NCI-H510A treated with DMSO at 0.1 percent for 48 hours (cell line): Measurements from ENCODE around the gene DGKQ.
"Not testable (repeated sequence)": the region's sequence is repeated elsewhere in the genome, so short reads cannot be mapped to it uniquely, and the experiment has no call there.

ENCODE experiments used
- DNase-seq: peaks from one replicate; lab custom pipeline; 2025; lab: John Stamatoyannopoulos, UW

The DGKQ gene

GRCh38 chr4:993111-994029 is 20.0 kb upstream of the DGKQ start, which contains the start of gene SLC26A1:
SLC26A1 (minus strand) TSS chr4:993404; CDS start chr4:991703, 1,701 bp downstream.
- no peak for DNase-seq

- DNase-seq = no peak
Measured at GRCh38 chr4:992297-993110, 19.1 kb upstream of the DGKQ start.

GRCh38 chr4:991451-992296 is 18.3 kb upstream of the DGKQ start:
- no peak for DNase-seq

- no peak for DNase-seq
Measured at GRCh38 chr4:990746-991367, 17.5 kb upstream of the DGKQ start.

- DNase-seq = no peak
Measured at GRCh38 chr4:989722-990471, 16.5 kb upstream of the DGKQ start.

- DNase-seq = no peak
Measured at GRCh38 chr4:988726-989721, 15.7 kb upstream of the DGKQ start.

- DNase-seq = no peak
Measured at GRCh38 chr4:987624-988513, 14.5 kb upstream of the DGKQ start.

GRCh38 chr4:986879-987623 is 13.7 kb upstream of the DGKQ start, which contains the start of gene IDUA:
IDUA (plus strand) TSS chr4:987044; CDS start chr4:987085, 41 bp downstream.
- no peak for DNase-seq

GRCh38 chr4:986428-986878 is 13.1 kb upstream of the DGKQ start:
- DNase-seq = no peak

- peak; percentile 23 for DNase-seq
Measured at GRCh38 chr4:985123-985830, 11.9 kb upstream of the DGKQ start.

GRCh38 chr4:984336-985054 is 11.1 kb upstream of the DGKQ start:
- DNase-seq = no peak

- DNase-seq = no peak
Measured at GRCh38 chr4:982814-983213, 9.4 kb upstream of the DGKQ start.

- no peak for DNase-seq
Measured at GRCh38 chr4:982291-982690, 8.9 kb upstream of the DGKQ start.

GRCh38 chr4:978957-979701 is 5.8 kb upstream of the DGKQ start:
- DNase-seq = no peak

- not testable (repeated sequence) for DNase-seq
Measured at GRCh38 chr4:976016-976415, 2.6 kb upstream of the DGKQ start.
